IPS-15b (cell line): ENCODE results near the gene MYH7.
"Not testable (repeated sequence)": the region's sequence is repeated elsewhere in the genome, so short reads cannot be mapped to it uniquely, and the experiment has no call there.

Source experiments
- H3K27me3 ChIP-seq: one replicate; pipeline ENCODE4 v1.6.1; 2013; ENCODE audit warnings: low read length; ENCODE audit not compliant: control insufficient read depth, insufficient read depth
- H3K36me3 ChIP-seq: one replicate; pipeline ENCODE4 v1.6.1; 2013; ENCODE audit warnings: low read length; ENCODE audit not compliant: control insufficient read depth, insufficient read depth
- H3K4me1 ChIP-seq: one replicate; pipeline ENCODE4 v1.6.1; 2013; ENCODE audit warnings: mild to moderate bottlenecking, low read length; ENCODE audit not compliant: control insufficient read depth, insufficient read depth
- H3K4me3 ChIP-seq: one replicate; pipeline ENCODE4 v1.5.1; 2013; ENCODE audit warnings: low read depth, low read length
- H3K9ac ChIP-seq: one replicate; pipeline ENCODE4 v1.6.1; 2013; ENCODE audit warnings: low read depth, mild to moderate bottlenecking, low read length
- H3K9me3 ChIP-seq: one replicate; pipeline ENCODE4 v1.6.1; 2013; ENCODE audit warnings: mild to moderate bottlenecking, low read length; ENCODE audit not compliant: control insufficient read depth, insufficient read depth

Gene MYH7

DNA sequence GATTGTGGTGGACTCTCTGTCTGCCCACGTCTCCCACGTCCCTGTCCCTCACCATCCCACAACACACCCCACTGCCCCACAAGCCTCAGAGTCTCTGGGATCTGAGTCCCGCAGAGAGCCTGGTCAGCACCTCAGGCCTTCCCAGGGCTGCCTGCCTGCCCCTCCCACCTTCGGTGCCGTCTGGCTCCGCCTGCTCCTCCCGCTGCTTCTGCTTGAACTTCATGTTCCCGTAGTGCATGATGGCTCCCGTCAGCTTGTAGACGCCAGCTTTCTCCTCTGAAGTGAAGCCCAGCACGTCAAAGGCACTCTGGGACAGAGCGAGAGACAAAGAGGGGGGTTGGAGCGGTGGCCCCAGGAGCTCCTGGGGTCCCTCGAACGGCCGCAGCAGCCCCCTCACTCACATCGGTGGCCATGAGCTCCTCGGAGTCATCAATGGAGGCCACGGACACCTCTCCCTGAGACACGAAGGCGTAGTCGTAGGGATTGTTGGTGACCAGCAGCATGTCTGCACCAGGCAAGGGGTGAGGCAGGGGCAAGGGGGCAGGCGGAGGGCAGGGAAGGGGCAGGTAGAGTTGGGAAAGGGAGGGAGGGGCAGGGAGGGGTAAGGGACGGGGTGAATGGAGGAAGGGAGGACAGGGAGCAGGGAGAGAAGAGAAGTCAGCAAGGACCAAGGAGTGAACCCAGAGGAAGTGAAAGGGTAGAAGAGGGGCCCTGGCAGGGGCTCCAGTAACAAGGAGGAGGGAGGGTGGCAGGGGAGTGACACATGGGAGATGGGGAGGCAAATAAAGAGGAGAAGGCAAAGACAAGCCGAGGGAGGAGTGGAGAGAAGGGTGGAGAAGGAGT lies 32.9 kb downstream of the MYH7 start:
- Histone ChIP-seq H3K9ac (no peak overlapping the region), H3K4me1 (peaks cover 2% of the 10 kb centered on the region), H3K36me3 (no peaks in the 10 kb centered on the region), H3K9me3 (no peaks in the 10 kb centered on the region), H3K4me3 (no peak overlapping the region), H3K27me3 (peaks cover 2% of the 10 kb centered on the region)

DNA sequence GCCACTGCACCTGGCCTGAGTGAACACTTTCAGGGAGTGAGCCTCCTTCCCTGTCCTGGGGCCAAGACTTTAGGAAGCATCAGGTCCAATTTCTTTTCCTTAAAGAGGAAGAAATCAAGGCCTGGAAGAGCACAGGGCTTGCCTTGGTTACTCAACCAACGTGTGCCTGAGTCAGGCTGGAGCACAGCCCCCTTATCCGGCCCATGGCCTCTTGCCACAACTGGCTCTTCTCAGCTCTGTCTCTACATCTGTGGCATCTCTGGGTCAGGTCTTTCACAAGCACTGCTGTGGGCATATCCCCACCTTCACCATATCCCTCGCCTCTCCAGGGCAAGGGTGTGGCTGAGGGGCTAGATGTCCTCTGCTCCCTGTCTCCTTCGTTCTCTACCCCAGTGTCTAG lies 34.2 kb downstream of the MYH7 start:
- no peak overlapping the region for H3K4me3 ChIP-seq
- H3K9me3 ChIP-seq, result no peaks in the 10 kb centered on the region
- peaks cover 2% of the 10 kb centered on the region for H3K4me1 ChIP-seq
- H3K36me3 ChIP-seq, result no peaks in the 10 kb centered on the region
- peaks cover 2% of the 10 kb centered on the region for H3K27me3 ChIP-seq
- no peak overlapping the region for H3K9ac ChIP-seq

DNA sequence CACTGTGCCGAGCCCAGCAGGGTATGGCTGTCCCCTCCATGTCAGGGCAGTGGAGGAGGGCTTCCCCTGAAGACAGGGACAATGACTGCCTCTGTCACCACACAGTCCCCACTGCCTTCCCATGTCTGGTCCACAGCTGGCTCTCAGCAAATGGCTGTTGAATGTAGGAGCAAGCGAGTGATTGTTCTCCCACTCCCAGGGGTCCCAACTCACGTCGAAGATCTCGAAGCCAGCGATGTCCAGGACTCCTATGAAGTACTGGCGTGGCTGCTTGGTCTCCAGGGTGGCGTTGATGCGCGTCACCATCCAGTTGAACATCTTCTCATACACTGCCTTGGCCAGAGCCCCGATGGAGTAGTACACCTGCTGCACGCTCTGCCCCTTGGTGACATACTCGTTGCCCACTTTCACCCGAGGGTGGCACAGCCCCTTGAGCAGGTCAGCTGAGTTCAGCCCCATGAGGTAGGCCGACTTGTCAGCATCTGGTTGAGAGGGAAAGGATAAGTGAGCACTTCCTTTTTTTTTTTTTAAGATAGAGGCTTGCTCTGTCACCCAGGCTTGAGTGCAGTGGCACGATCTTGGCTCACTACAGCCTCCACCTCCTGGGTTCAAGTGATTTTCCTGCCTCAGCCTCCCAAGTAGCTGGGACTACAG lies 34.8 kb downstream of the MYH7 start:
- H3K36me3 ChIP-seq, H3K27me3 ChIP-seq, H3K9me3 ChIP-seq, H3K9ac ChIP-seq, H3K4me1 ChIP-seq, H3K4me3 ChIP-seq: not testable (repeated sequence)

DNA sequence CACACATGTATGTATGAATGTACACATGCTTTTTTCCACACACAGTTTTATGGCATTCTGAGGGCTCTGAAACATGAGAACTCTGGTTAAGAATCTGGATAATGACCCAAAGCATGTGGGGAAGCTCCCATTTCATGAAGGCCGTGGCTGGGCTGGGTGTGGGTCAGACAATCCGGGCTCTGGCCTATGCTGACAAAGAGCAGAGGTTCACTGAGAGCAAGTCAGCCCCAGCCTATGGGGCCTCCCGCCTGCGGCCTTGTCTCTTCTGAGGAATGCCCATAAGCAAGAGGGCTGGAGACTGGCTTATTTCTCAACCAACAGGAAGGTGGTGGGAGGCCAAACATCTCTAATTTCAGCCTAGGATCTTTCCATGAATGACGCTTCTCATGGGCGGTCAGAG lies 35.9 kb downstream of the MYH7 start:
- peaks cover 2% of the 10 kb centered on the region for H3K27me3 ChIP-seq
- no peak overlapping the region for H3K4me3 ChIP-seq
- H3K4me1 ChIP-seq, result peaks cover 2% of the 10 kb centered on the region
- H3K9me3 ChIP-seq, result no peaks in the 10 kb centered on the region
- H3K9ac ChIP-seq, result no peak overlapping the region
- H3K36me3 ChIP-seq, result no peaks in the 10 kb centered on the region

DNA sequence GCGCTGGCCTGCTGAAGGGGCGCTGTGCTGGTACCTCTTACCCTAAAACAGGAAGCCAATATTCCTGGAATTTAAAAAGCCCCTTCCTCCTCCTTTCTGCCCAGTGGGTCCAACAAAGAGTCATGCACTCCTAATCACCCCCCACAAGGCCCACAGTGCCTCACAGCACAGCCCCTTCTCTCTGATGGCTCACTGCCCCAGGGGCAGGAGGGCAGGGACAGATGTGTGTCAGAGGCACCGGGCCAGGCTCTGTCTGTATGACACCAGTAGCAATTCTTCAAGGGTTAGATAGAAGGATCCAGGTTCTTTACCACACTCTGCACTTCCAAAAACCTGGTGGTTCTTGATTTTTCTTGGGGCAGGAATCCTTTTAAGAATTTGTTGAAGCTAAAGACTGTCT lies 36.3 kb downstream of the MYH7 start:
- Histone ChIP-seq H3K36me3 (no peaks in the 10 kb centered on the region), H3K4me3 (no peak overlapping the region), H3K9ac (no peak overlapping the region), H3K27me3 (peaks cover 2% of the 10 kb centered on the region), H3K4me1 (peaks cover 2% of the 10 kb centered on the region), H3K9me3 (no peaks in the 10 kb centered on the region)

DNA sequence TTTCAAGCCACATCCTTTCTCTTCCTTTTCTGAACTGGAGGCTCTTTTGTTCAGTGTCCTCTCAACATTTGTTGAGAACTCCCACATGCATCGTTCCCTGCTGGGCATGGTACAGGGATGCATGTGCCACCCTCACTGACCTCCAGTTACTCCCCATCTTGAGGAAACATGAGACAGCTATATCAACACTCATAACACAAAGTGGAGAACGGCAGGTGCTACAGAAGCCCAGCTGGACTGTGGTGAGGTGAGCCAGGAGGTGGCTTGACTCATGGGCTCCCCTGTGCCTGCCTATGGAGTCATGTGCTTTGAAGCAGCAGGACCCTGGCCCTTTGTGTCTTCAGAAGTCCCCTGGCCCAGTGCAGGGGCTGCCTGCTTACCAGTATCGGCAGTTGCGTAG lies 37.1 kb downstream of the MYH7 start:
- no peaks in the 10 kb centered on the region for H3K27me3 ChIP-seq

DNA sequence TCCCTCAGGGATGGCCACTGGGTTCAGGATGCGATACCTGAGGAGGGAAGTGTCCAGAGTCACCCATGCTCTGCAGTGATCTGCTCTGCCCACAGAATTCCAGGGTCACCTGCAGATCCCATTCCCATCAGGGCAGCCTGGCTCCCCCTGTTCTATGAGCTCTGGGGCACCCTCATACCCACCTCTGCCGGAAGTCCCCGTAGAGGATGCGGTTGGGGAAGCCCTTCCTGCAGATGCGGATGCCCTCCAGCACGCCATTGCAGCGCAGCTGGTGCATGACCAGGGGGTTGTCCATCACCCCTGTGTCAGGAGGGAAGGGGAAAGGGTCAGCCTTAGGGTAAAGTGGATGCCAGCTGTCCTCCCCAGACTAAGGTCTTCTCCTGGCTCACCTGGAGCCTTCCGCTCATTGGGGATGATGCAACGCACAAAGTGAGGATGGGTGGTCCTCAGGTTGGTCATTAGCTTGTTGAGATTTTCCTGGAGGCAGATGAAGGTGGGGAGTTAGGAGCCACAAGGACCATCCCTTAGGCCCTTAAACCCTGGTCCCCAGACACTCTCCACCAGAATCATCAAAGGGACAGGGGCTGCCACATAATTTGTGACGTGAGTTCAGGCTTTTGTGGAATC lies 38.6 kb downstream of the MYH7 start:
- no peak overlapping the region for H3K4me3 ChIP-seq
- H3K4me1 ChIP-seq, result no peaks in the 10 kb centered on the region
- H3K27me3 ChIP-seq, result peaks cover 2% of the 10 kb centered on the region
- no peaks in the 10 kb centered on the region for H3K36me3 ChIP-seq
- no peak overlapping the region for H3K9ac ChIP-seq
- H3K9me3 ChIP-seq, result no peaks in the 10 kb centered on the region

More for the DNA sequence above, 37.1 kb downstream of the MYH7 start:
- H3K36me3 ChIP-seq, result no peaks in the 10 kb centered on the region
- no peak overlapping the region for H3K9ac ChIP-seq
- no peaks in the 10 kb centered on the region for H3K9me3 ChIP-seq
- H3K4me1 ChIP-seq, result peaks cover 2% of the 10 kb centered on the region
- no peak overlapping the region for H3K4me3 ChIP-seq

DNA sequence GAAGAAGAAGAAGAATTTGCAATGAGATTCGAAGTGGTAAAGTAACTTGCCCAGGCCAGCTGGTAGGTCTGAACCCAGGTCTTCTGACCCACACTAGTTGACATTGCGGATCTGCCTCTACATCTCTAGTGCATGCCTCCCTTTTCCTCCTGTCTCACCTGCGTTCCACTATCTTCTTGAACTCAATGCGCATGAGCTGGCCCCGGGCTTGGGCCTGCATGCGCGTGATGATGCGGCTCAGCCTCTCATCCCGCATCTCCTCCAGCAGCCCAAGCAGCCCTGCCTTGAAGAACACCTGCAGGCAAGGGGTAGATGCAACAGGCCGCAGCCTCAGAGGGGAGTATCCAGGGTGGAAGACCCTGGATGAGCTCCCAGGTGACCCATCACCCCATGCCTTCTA lies 39.3 kb downstream of the MYH7 start:
- Histone ChIP-seq H3K4me1 (no peaks in the 10 kb centered on the region), H3K4me3 (no peak overlapping the region), H3K27me3 (peaks cover 2% of the 10 kb centered on the region), H3K36me3 (no peaks in the 10 kb centered on the region), H3K9me3 (no peaks in the 10 kb centered on the region), H3K9ac (no peak overlapping the region)

DNA sequence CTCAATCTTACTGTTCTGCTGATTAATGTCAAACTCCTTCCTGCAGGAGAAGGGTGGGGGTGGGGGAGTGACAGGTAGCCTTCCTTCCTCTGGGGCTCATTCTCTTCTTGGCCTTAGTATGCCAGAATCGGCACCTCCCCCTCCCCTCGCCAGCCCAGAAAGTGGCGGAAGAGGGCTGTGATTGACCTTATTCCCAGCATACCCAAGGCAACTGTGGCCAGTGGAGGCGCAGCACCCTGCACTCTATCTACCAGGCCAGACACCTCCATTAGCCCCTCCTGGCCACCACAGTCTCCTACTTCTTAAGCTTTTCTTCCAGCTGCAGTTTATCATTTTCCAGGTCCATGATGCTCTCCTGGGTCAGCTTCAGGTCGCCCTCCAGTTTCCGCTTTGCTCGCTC lies 42.8 kb downstream of the MYH7 start:
- peaks cover 2% of the 10 kb centered on the region for H3K27me3 ChIP-seq
- H3K9me3 ChIP-seq, result no peaks in the 10 kb centered on the region
- no peaks in the 10 kb centered on the region for H3K36me3 ChIP-seq
- no peak overlapping the region for H3K9ac ChIP-seq
- no peak overlapping the region for H3K4me3 ChIP-seq
- no peaks in the 10 kb centered on the region for H3K4me1 ChIP-seq

DNA sequence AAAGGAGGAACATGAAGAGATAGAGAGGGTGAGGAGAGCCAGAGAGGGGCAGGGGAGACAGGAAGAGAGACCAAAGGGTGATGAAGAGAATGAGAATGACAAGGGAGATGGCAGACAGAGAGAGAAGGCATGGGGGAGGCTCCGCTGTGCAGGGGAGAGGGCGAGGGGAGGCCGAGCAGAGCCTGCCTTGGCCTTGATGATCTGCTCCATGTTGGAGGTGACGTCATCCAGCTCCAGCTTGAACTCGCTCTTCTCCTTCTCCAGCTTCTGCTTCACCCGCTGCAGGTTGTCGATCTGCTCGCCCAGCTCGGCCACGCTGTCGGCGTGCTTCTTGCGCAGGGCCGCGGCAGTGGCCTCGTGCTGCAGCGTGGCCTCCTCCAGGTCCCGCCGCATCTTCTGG lies 45.6 kb downstream of the MYH7 start:
- not testable (repeated sequence) for H3K36me3 ChIP-seq, H3K4me1 ChIP-seq, H3K9me3 ChIP-seq, H3K9ac ChIP-seq, H3K4me3 ChIP-seq, H3K27me3 ChIP-seq

DNA sequence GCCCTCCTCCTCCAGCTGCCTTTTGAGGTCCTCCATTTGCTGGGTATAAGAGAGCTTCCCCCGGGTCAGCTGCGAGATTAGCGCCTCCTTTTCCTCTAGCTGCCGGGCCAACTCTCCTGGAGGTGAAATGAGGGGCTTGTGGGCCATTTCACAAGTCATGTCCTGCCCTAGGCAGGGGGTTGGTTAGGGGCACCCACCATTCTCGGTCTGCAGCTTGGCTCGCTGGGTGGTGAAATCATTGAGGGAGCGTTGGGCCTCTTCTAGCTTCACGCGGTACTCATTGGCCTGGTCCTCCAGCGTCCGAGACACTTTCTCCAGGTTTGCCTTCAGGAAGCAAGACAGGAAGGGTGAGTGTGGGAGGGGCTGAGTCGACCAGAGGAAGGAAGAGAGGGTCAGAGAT lies 46.1 kb downstream of the MYH7 start:
- H3K9me3 ChIP-seq, result no peaks in the 10 kb centered on the region
- H3K9ac ChIP-seq, result no peak overlapping the region
- no peaks in the 10 kb centered on the region for H3K36me3 ChIP-seq
- no peak overlapping the region for H3K4me3 ChIP-seq
- H3K4me1 ChIP-seq, result no peaks in the 10 kb centered on the region
- peaks cover 2% of the 10 kb centered on the region for H3K27me3 ChIP-seq

DNA sequence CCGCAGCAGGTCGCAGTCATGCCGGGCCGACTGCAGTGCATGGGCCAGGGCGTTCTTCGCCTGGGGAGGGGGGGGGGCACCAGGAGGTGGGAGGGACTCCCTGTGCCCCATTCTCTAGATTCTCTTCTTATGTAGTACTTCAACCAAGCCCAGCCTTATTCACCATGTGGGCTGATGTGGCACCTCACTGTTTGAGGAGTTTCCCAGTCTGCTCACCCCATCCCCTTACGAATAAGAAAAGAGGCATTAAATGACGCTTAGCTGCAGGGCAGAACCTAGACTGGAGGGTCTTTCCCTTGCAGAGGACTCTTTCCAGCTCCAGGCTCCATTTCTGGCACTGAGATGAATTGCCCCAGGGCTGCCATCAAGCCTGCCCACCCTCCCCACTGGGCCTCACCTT lies 46.5 kb downstream of the MYH7 start:
- H3K36me3 ChIP-seq, result no peaks in the 10 kb centered on the region
- no peaks in the 10 kb centered on the region for H3K4me1 ChIP-seq
- H3K27me3 ChIP-seq, result peaks cover 2% of the 10 kb centered on the region
- H3K4me3 ChIP-seq, result no peak overlapping the region
- no peak overlapping the region for H3K9ac ChIP-seq
- H3K9me3 ChIP-seq, result no peaks in the 10 kb centered on the region
